Activated naive CD8-positive, alpha-beta T cell treated with anti-CD3 and anti-CD28 coated beads for 36 hours (primary cell): ENCODE results near the gene KRT7. TPM values are rescaled to one million over a fixed set of nuclear protein-coding genes. Genes with fewer than 3 reads are reported as not detected.

Source experiments
- DNase-seq: peaks from one replicate; pipeline ENCODE4 v3.0.0; 2021
- H3K27ac Mint-ChIP-seq: one replicate; pipeline ENCODE4 v1.8.0; 2022; ENCODE audit warnings: mild to moderate bottlenecking, moderate library complexity, mixed read lengths
- H3K27me3 Mint-ChIP-seq: one replicate; pipeline ENCODE4 v1.8.0; 2022; ENCODE audit warnings: mild to moderate bottlenecking, mixed read lengths
- H3K36me3 Mint-ChIP-seq: one replicate; pipeline ENCODE4 v1.8.0; 2021; ENCODE audit warnings: mild to moderate bottlenecking, mixed read lengths
- H3K4me1 Mint-ChIP-seq: one replicate; pipeline ENCODE4 v1.8.0; 2021; ENCODE audit warnings: mixed read lengths
- H3K4me3 Mint-ChIP-seq: one replicate; pipeline ENCODE4 v1.8.0; 2022; ENCODE audit warnings: mild to moderate bottlenecking, moderate library complexity, mixed read lengths
- H3K9me3 Mint-ChIP-seq: one replicate; pipeline ENCODE4 v1.8.0; 2022; ENCODE audit warnings: mixed read lengths
- total RNA-seq, 2 experiments: library from RNA; stranded (reverse); gene quantifications; one replicate each; pipeline ENCODE4 v1.2.3, GENCODE V29; 2021

KRT7 gene
- total RNA-seq, 2 experiments from 2014 or later = 2.4 to 6.5 TPM

- H3K9me3 Mint-ChIP-seq = no peaks in the 10 kb centered on the region
- H3K4me3 Mint-ChIP-seq = no peak overlapping the region
- H3K36me3 Mint-ChIP-seq = no peaks in the 10 kb centered on the region
- H3K4me1 Mint-ChIP-seq = peaks cover 1% of the 10 kb centered on the region
- no peak for DNase-seq
- no peak overlapping the region for H3K27ac Mint-ChIP-seq
- H3K27me3 Mint-ChIP-seq = no peaks in the 10 kb centered on the region
These were observed 39.1 kb upstream of the KRT7 start for GRCh38 chr12:52193991-52194390.

GRCh38 chr12:52195065-52195730 is 37.8 kb upstream of the KRT7 start:
- Mint-ChIP-seq H3K4me1 (peaks cover 1% of the 10 kb centered on the region), H3K36me3 (no peaks in the 10 kb centered on the region), H3K4me3 (no peak overlapping the region), H3K27me3 (no peaks in the 10 kb centered on the region), H3K27ac (no peak overlapping the region), H3K9me3 (no peaks in the 10 kb centered on the region)
- DNase-seq = no peak

- Mint-ChIP-seq H3K9me3 (no peaks in the 10 kb centered on the region), H3K4me1 (no peaks in the 10 kb centered on the region), H3K27ac (peak overlapping the region; percentile 17), H3K4me3 (no peak overlapping the region), H3K36me3 (no peaks in the 10 kb centered on the region), H3K27me3 (peaks cover 4% of the 10 kb centered on the region)
- DNase-seq = no peak
These were observed 35.4 kb upstream of the KRT7 start for GRCh38 chr12:52197371-52198231.

- H3K36me3 Mint-ChIP-seq = no peaks in the 10 kb centered on the region
- H3K4me1 Mint-ChIP-seq = peaks cover 7% of the 10 kb centered on the region
- H3K9me3 Mint-ChIP-seq = no peaks in the 10 kb centered on the region
- H3K27ac Mint-ChIP-seq = no peak overlapping the region
- H3K27me3 Mint-ChIP-seq = peaks cover 7% of the 10 kb centered on the region
- no peak overlapping the region for H3K4me3 Mint-ChIP-seq
- no peak for DNase-seq
These were observed 34.4 kb upstream of the KRT7 start for GRCh38 chr12:52198454-52199215.

- peaks cover 10% of the 10 kb centered on the region for H3K27me3 Mint-ChIP-seq
- H3K9me3 Mint-ChIP-seq = no peaks in the 10 kb centered on the region
- no peak for DNase-seq
- H3K4me1 Mint-ChIP-seq = peaks cover 7% of the 10 kb centered on the region
- no peak overlapping the region for H3K27ac Mint-ChIP-seq
- no peak overlapping the region for H3K4me3 Mint-ChIP-seq
- H3K36me3 Mint-ChIP-seq = no peaks in the 10 kb centered on the region
These were observed 33.6 kb upstream of the KRT7 start for GRCh38 chr12:52199294-52199919.

- peaks cover 10% of the 10 kb centered on the region for H3K27me3 Mint-ChIP-seq
- no peak overlapping the region for H3K4me3 Mint-ChIP-seq
- no peaks in the 10 kb centered on the region for H3K9me3 Mint-ChIP-seq
- no peak overlapping the region for H3K27ac Mint-ChIP-seq
- DNase-seq = no peak
- peaks cover 7% of the 10 kb centered on the region for H3K4me1 Mint-ChIP-seq
- no peaks in the 10 kb centered on the region for H3K36me3 Mint-ChIP-seq
These were observed 32.8 kb upstream of the KRT7 start for GRCh38 chr12:52200086-52200780.

GRCh38 chr12:52200781-52201450 is 32.1 kb upstream of the KRT7 start:
- no peaks in the 10 kb centered on the region for H3K36me3 Mint-ChIP-seq
- peaks cover 7% of the 10 kb centered on the region for H3K4me1 Mint-ChIP-seq
- peaks cover 10% of the 10 kb centered on the region for H3K27me3 Mint-ChIP-seq
- no peak overlapping the region for H3K4me3 Mint-ChIP-seq
- H3K27ac Mint-ChIP-seq = no peak overlapping the region
- H3K9me3 Mint-ChIP-seq = no peaks in the 10 kb centered on the region
- no peak for DNase-seq

GRCh38 chr12:52201451-52201839 is 31.6 kb upstream of the KRT7 start:
- Mint-ChIP-seq H3K27me3 (peaks cover 10% of the 10 kb centered on the region), H3K9me3 (no peaks in the 10 kb centered on the region), H3K27ac (no peak overlapping the region), H3K4me3 (no peak overlapping the region), H3K36me3 (no peaks in the 10 kb centered on the region), H3K4me1 (peaks cover 7% of the 10 kb centered on the region)
- DNase-seq = no peak

GRCh38 chr12:52202361-52203078 is 30.5 kb upstream of the KRT7 start:
- peaks cover 7% of the 10 kb centered on the region for H3K4me1 Mint-ChIP-seq
- DNase-seq = no peak
- peaks cover 10% of the 10 kb centered on the region for H3K27me3 Mint-ChIP-seq
- peak overlapping the region; percentile 3 for H3K27ac Mint-ChIP-seq
- H3K9me3 Mint-ChIP-seq = no peaks in the 10 kb centered on the region
- H3K4me3 Mint-ChIP-seq = no peak overlapping the region
- no peaks in the 10 kb centered on the region for H3K36me3 Mint-ChIP-seq

- peaks cover 7% of the 10 kb centered on the region for H3K4me1 Mint-ChIP-seq
- DNase-seq = peak; percentile 22
- peak overlapping the region; percentile 3 for H3K27ac Mint-ChIP-seq
- H3K4me3 Mint-ChIP-seq = no peak overlapping the region
- no peaks in the 10 kb centered on the region for H3K36me3 Mint-ChIP-seq
- no peaks in the 10 kb centered on the region for H3K9me3 Mint-ChIP-seq
- H3K27me3 Mint-ChIP-seq = peaks cover 10% of the 10 kb centered on the region
These were observed 29.7 kb upstream of the KRT7 start for GRCh38 chr12:52203079-52203921.

GRCh38 chr12:52204095-52204930 is 28.7 kb upstream of the KRT7 start:
- peaks cover 7% of the 10 kb centered on the region for H3K4me1 Mint-ChIP-seq
- peaks cover 12% of the 10 kb centered on the region for H3K27me3 Mint-ChIP-seq
- DNase-seq = no peak
- no peaks in the 10 kb centered on the region for H3K9me3 Mint-ChIP-seq
- no peak overlapping the region for H3K27ac Mint-ChIP-seq
- no peaks in the 10 kb centered on the region for H3K36me3 Mint-ChIP-seq
- H3K4me3 Mint-ChIP-seq = no peak overlapping the region

- Mint-ChIP-seq H3K27ac (no peak overlapping the region), H3K4me1 (peaks cover 7% of the 10 kb centered on the region), H3K36me3 (no peaks in the 10 kb centered on the region), H3K9me3 (no peaks in the 10 kb centered on the region), H3K4me3 (no peak overlapping the region), H3K27me3 (peaks cover 13% of the 10 kb centered on the region)
- no peak for DNase-seq
These were observed 28.0 kb upstream of the KRT7 start for GRCh38 chr12:52204931-52205505.
